ENCODE results near the gene NLRC3. TPM values are rescaled to one million over a fixed set of nuclear protein-coding genes. Genes with fewer than 3 reads are reported as not detected.
"Not testable (repeated sequence)": the region's sequence is repeated elsewhere in the genome, so short reads cannot be mapped to it uniquely, and the experiment has no call there.

Gene NLRC3
- total and polyA plus RNA-seq, 7 experiments from 2014 or later = 22.2 to 91.3 (median 70.0) TPM

- not testable (repeated sequence) for H3K9me3 ChIP-seq (ENCODE audit: control insufficient read depth in 2 of 3, low read length in 3 of 3); H3K27me3 Mint-ChIP-seq; H3K27me3 ChIP-seq (ENCODE audit: control insufficient read depth in 2 of 2, insufficient read depth in 2 of 2, low read length in 2 of 2); ATAC-seq; H3K4me3 ChIP-seq (ENCODE audit: low read length); H3K9me3 Mint-ChIP-seq; H3K4me1 ChIP-seq (ENCODE audit: control insufficient read depth in 2 of 2, insufficient read depth in 2 of 2, low read length in 2 of 2); H3K27ac ChIP-seq (ENCODE audit: low read depth, low read length); H3K4me3 Mint-ChIP-seq
- POLR2A ChIA-PET = interaction anchor here (0.7 kb wide), 1 partner anchor 26 kb away, joined by 3 read pairs; no protein-coding TSS in a partner anchor
- intact Hi-C loops (cut with micrococcal nuclease) = loop anchor here in 1 of 2 donors (1.0 kb wide), 2 partner anchors 138 to 353 kb away; partner anchors contain the start of gene CREBBP
- H3K4me1 Mint-ChIP-seq = peaks cover 9 to 38% (median 26%) of the 10 kb centered on the region in 7 donors
- peak in 4 of 9 donors; percentile 15 to 50 (median 22) for DNase-seq
- CTCF ChIA-PET = interaction anchor here (0.7 to 1.1 kb wide), 4 partner anchors 12 to 428 kb away, joined by 3 to 4 read pairs (median 4); no protein-coding TSS in a partner anchor
- H3K27ac Mint-ChIP-seq = peak overlapping the region in 4 of 9 donors; percentile 36 to 88 (median 64)
- peaks cover 0 to 39% (median 31%) of the 10 kb centered on the region in 5 donors for H3K36me3 Mint-ChIP-seq
- H3K36me3 ChIP-seq (ENCODE audit: control insufficient read depth in 2 of 3, insufficient read depth in 3 of 3, low read length in 3 of 3) = peaks cover 6 to 52% (median 8%) of the 10 kb centered on the region in 3 experiments
Observed at GRCh38 chr16:3527216-3527829, 49.9 kb downstream of the NLRC3 start.

- H3K27ac Mint-ChIP-seq = peak overlapping the region in 8 of 9 donors; percentile 51 to 82 (median 72)
- CTCF ChIA-PET = interaction anchor here (0.6 to 1.0 kb wide), 3 partner anchors 17 to 902 kb away, joined by 3 read pairs; no protein-coding TSS in a partner anchor
- POLR2A ChIA-PET = interaction anchor here (0.7 kb wide), 1 partner anchor 23 kb away, joined by 3 read pairs; no protein-coding TSS in a partner anchor
Observed at GRCh38 chr16:3525951-3526350, 51.3 kb downstream of the NLRC3 start.

DNA sequence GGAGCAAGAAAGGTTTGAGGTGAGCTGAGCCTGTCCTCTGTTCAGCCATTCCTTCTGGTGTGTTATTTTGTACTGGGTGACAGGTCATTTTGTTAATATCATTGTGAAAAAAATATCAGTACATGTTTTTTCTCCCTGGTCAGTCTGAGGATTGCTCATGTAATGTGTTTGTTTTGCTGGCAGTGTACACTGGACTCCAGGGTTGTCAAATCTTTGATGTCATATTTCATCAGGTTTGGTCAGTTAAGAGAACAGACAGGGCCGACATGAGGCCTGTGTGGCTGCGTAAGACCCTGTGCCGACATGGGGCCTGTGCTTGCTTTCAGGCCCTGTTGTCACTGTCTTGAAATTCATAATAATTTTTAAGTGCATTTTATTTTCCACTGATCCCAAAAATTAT, 53.9 kb downstream of the NLRC3 start:
- no peak overlapping the region for H3K4me3 Mint-ChIP-seq
- Histone ChIP-seq H3K4me3 (ENCODE audit: low read length) (no peak overlapping the region), H3K27me3 (ENCODE audit: control insufficient read depth in 2 of 2, insufficient read depth in 2 of 2, low read length in 2 of 2) (no peaks in the 10 kb centered on the region), H3K9me3 (ENCODE audit: control insufficient read depth in 2 of 3, low read length in 3 of 3) (no peaks in the 10 kb centered on the region), H3K27ac (ENCODE audit: low read depth, low read length) (no peak overlapping the region), H3K4me1 (ENCODE audit: control insufficient read depth in 2 of 2, insufficient read depth in 2 of 2, low read length in 2 of 2) (no peaks in the 10 kb centered on the region), H3K36me3 (ENCODE audit: control insufficient read depth in 2 of 3, insufficient read depth in 3 of 3, low read length in 3 of 3) (peaks cover 0 to 63% (median 7%) of the 10 kb centered on the region in 3 experiments)
- CTCF ChIA-PET = no interaction called here
- ATAC-seq (no peak), DNase-seq (no peak)
- intact Hi-C loops (cut with micrococcal nuclease) = no loop called here
- peaks cover 6 to 50% (median 41%) of the 10 kb centered on the region in 5 donors for H3K36me3 Mint-ChIP-seq
- no peaks in the 10 kb centered on the region for H3K27me3 Mint-ChIP-seq
- H3K4me1 Mint-ChIP-seq = peaks cover 9 to 42% (median 27%) of the 10 kb centered on the region in 7 donors
- H3K9me3 Mint-ChIP-seq = no peaks in the 10 kb centered on the region
- POLR2A ChIA-PET = no interaction called here
- no peak overlapping the region for H3K27ac Mint-ChIP-seq

More at GRCh38 chr16:3525951-3526350, 51.3 kb downstream of the NLRC3 start:
- H3K36me3 ChIP-seq (ENCODE audit: control insufficient read depth in 2 of 3, insufficient read depth in 3 of 3, low read length in 3 of 3) = peaks cover 6 to 48% (median 7%) of the 10 kb centered on the region in 3 experiments
- no peaks in the 10 kb centered on the region for H3K27me3 ChIP-seq (ENCODE audit: control insufficient read depth in 2 of 2, insufficient read depth in 2 of 2, low read length in 2 of 2)
- peaks cover 0 to 2% (median 0%) of the 10 kb centered on the region in 11 donors for H3K9me3 Mint-ChIP-seq
- H3K4me1 ChIP-seq (ENCODE audit: control insufficient read depth in 2 of 2, insufficient read depth in 2 of 2, low read length in 2 of 2) = no peaks in the 10 kb centered on the region
- DNase-seq (no peak), ATAC-seq (no peak)
- no peaks in the 10 kb centered on the region for H3K27me3 Mint-ChIP-seq
- H3K4me1 Mint-ChIP-seq = peaks cover 9 to 38% (median 26%) of the 10 kb centered on the region in 7 donors
- no peaks in the 10 kb centered on the region for H3K9me3 ChIP-seq (ENCODE audit: control insufficient read depth in 2 of 3, low read length in 3 of 3)
- H3K4me3 ChIP-seq (ENCODE audit: low read length) = no peak overlapping the region
- intact Hi-C loops (cut with micrococcal nuclease) = no loop called here
- peaks cover 0 to 41% (median 29%) of the 10 kb centered on the region in 5 donors for H3K36me3 Mint-ChIP-seq
- peak overlapping the region; percentile 30 for H3K27ac ChIP-seq (ENCODE audit: low read depth, low read length)
- no peak overlapping the region for H3K4me3 Mint-ChIP-seq

DNA sequence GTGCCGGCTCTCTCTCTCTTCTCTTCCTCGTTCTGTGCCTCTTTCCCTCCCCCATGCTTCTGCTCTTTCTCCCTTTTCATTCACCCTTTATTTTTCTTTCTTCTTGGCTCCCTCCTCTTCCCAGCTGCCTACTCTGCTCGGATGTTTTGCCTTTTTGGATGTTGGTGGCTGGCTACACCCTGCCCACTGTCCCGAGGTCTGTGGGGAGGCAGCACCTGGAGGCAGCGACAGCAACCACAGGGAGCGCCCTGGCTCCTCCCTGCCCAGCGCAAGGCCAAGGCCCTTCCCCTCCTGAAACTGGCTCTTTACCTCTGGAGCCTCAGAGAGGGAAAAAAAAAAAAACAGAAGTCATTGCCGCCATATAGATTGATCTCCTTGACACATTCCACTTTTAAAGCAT, 56.4 kb downstream of the NLRC3 start:
- peak overlapping the region in 2 of 9 donors; percentile 21 to 28 for H3K27ac Mint-ChIP-seq
- intact Hi-C loops (cut with micrococcal nuclease) = no loop called here
- Histone ChIP-seq H3K36me3 (ENCODE audit: control insufficient read depth in 2 of 3, insufficient read depth in 3 of 3, low read length in 3 of 3) (peaks cover 0 to 69% (median 16%) of the 10 kb centered on the region in 3 experiments), H3K4me3 (ENCODE audit: low read length) (no peak overlapping the region), H3K9me3 (ENCODE audit: control insufficient read depth in 2 of 3, low read length in 3 of 3) (no peaks in the 10 kb centered on the region), H3K27me3 (ENCODE audit: control insufficient read depth in 2 of 2, insufficient read depth in 2 of 2, low read length in 2 of 2) (no peaks in the 10 kb centered on the region), H3K4me1 (ENCODE audit: control insufficient read depth in 2 of 2, insufficient read depth in 2 of 2, low read length in 2 of 2) (no peaks in the 10 kb centered on the region), H3K27ac (ENCODE audit: low read depth, low read length) (no peak overlapping the region)
- ATAC-seq = no peak
- ChIA-PET POLR2A (interaction anchor here (0.6 kb wide), 1 partner anchor 18 kb away, joined by 5 read pairs; no protein-coding TSS in a partner anchor), CTCF (interaction anchor here (0.6 kb wide), 2 partner anchors 64 to 570 kb away, joined by 3 to 9 read pairs; no protein-coding TSS in a partner anchor)
- no peak for DNase-seq
- H3K4me3 Mint-ChIP-seq = no peak overlapping the region
- H3K4me1 Mint-ChIP-seq = peaks cover 1 to 23% (median 13%) of the 10 kb centered on the region in 7 donors
- no peaks in the 10 kb centered on the region for H3K27me3 Mint-ChIP-seq
- H3K9me3 Mint-ChIP-seq = no peaks in the 10 kb centered on the region
- H3K36me3 Mint-ChIP-seq = peaks cover 12 to 60% (median 45%) of the 10 kb centered on the region in 5 donors

GRCh38 chr16:3520413-3520812, 56.8 kb downstream of the NLRC3 start:
- no peak overlapping the region for H3K4me3 ChIP-seq (ENCODE audit: low read length)
- H3K27me3 ChIP-seq (ENCODE audit: control insufficient read depth in 2 of 2, insufficient read depth in 2 of 2, low read length in 2 of 2) = no peaks in the 10 kb centered on the region
- no peak overlapping the region for H3K27ac ChIP-seq (ENCODE audit: low read depth, low read length)
- peaks cover 12 to 60% (median 44%) of the 10 kb centered on the region in 5 donors for H3K36me3 Mint-ChIP-seq
- peak overlapping the region in 2 of 9 donors; percentile 21 to 28 for H3K27ac Mint-ChIP-seq
- no peaks in the 10 kb centered on the region for H3K9me3 ChIP-seq (ENCODE audit: control insufficient read depth in 2 of 3, low read length in 3 of 3)
- DNase-seq (no peak), ATAC-seq (no peak)
- H3K36me3 ChIP-seq (ENCODE audit: control insufficient read depth in 2 of 3, insufficient read depth in 3 of 3, low read length in 3 of 3) = peaks cover 0 to 70% (median 17%) of the 10 kb centered on the region in 3 experiments
- H3K4me3 Mint-ChIP-seq = no peak overlapping the region
- peaks cover 0 to 18% (median 11%) of the 10 kb centered on the region in 7 donors for H3K4me1 Mint-ChIP-seq
- H3K4me1 ChIP-seq (ENCODE audit: control insufficient read depth in 2 of 2, insufficient read depth in 2 of 2, low read length in 2 of 2) = no peaks in the 10 kb centered on the region
- intact Hi-C loops (cut with micrococcal nuclease) = no loop called here
- H3K9me3 Mint-ChIP-seq = no peaks in the 10 kb centered on the region
- H3K27me3 Mint-ChIP-seq = no peaks in the 10 kb centered on the region
- ChIA-PET CTCF (no interaction called here), POLR2A (interaction anchor here (0.6 kb wide), 1 partner anchor 385 kb away, joined by 4 read pairs; the partner anchor contains the start of gene ZNF213)

DNA sequence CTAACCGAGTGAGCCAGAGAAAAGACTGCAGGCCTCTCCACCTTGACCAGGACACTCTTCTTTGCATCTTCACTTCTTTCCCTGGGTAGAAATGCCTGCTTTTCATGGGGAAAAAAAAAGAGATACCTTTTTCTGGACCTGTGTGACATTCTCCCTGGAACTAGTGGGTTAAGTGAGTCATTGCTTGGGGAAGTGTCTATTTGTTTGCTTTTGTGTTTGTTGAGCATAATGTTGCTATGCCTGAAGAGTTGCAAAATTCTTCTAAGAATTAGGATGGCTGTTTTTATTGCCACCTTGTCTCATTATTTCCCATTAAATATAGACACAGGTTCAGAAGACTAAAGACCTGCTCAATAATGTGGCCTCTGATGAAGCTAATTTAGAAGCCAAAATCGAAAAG, 57.6 kb downstream of the NLRC3 start:
- no peaks in the 10 kb centered on the region for H3K27me3 ChIP-seq (ENCODE audit: control insufficient read depth in 2 of 2, insufficient read depth in 2 of 2, low read length in 2 of 2)
- H3K27me3 Mint-ChIP-seq = no peaks in the 10 kb centered on the region
- no peaks in the 10 kb centered on the region for H3K9me3 Mint-ChIP-seq
- H3K27ac Mint-ChIP-seq = peak overlapping the region in 2 of 9 donors; percentile 10 to 34
- intact Hi-C loops (cut with micrococcal nuclease) = no loop called here
- H3K4me1 Mint-ChIP-seq = peaks cover 0 to 16% (median 11%) of the 10 kb centered on the region in 7 donors
- no peaks in the 10 kb centered on the region for H3K4me1 ChIP-seq (ENCODE audit: control insufficient read depth in 2 of 2, insufficient read depth in 2 of 2, low read length in 2 of 2)
- H3K27ac ChIP-seq (ENCODE audit: low read depth, low read length) = no peak overlapping the region
- ChIA-PET CTCF (no interaction called here), POLR2A (interaction anchor here (0.6 kb wide), 1 partner anchor 385 kb away, joined by 4 read pairs; the partner anchor contains the start of gene ZNF213)
- DNase-seq (no peak), ATAC-seq (no peak)
- H3K4me3 Mint-ChIP-seq = no peak overlapping the region
- H3K4me3 ChIP-seq (ENCODE audit: low read length) = no peak overlapping the region
- peaks cover 0 to 70% (median 13%) of the 10 kb centered on the region in 3 experiments for H3K36me3 ChIP-seq (ENCODE audit: control insufficient read depth in 2 of 3, insufficient read depth in 3 of 3, low read length in 3 of 3)
- peaks cover 12 to 62% (median 46%) of the 10 kb centered on the region in 5 donors for H3K36me3 Mint-ChIP-seq
- no peaks in the 10 kb centered on the region for H3K9me3 ChIP-seq (ENCODE audit: control insufficient read depth in 2 of 3, low read length in 3 of 3)

Measured in naive thymus-derived CD4-positive, alpha-beta T cell (primary cell).